A673 (cell line): ENCODE measurements around the gene FGF1.

Experiments
- EZH2 ChIP-seq: fragments of 200-600 bp; sonication (generic); IDR thresholded peaks from 2 replicates; pipeline ENCODE4 v1.6.1; 2017; ENCODE audit warnings: borderline replicate concordance, low read depth, mild to moderate bottlenecking, mixed read lengths, antibody characterized with exemption, low read length; ENCODE audit not compliant: poor library complexity, severe bottlenecking
- TF ChIP-seq, protein P1 (sequence below): fragments of 300-800, 200-600 bp; sonication (generic); conservative IDR thresholded peaks from 2 replicates; pipeline ENCODE4 v1.5.1; 2017; ENCODE audit warnings: low read depth, mild to moderate bottlenecking, antibody characterized with exemption, low read length, moderate library complexity, mixed read lengths

DNA sequence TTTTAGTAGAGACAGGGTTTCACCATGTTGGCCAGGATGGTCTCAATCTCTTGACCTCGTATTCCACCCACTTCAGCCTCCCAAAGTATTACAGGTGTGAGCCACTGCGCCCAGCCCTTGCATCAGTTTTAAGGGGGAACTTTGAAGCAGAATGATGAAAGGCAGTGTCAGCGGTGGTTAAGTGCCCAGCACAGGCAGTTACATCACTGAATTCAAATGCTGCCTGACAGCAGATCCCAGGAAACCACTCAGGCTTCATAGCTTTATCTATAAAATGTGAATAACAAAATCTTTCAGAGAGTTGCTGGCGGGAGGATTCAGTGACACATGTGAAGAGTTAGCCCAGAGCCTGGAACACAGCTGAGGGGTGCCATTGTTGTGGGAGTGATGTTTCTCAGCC, 26.5 kb downstream of the FGF1 start:
- TF ChIP-seq, protein P1, sequence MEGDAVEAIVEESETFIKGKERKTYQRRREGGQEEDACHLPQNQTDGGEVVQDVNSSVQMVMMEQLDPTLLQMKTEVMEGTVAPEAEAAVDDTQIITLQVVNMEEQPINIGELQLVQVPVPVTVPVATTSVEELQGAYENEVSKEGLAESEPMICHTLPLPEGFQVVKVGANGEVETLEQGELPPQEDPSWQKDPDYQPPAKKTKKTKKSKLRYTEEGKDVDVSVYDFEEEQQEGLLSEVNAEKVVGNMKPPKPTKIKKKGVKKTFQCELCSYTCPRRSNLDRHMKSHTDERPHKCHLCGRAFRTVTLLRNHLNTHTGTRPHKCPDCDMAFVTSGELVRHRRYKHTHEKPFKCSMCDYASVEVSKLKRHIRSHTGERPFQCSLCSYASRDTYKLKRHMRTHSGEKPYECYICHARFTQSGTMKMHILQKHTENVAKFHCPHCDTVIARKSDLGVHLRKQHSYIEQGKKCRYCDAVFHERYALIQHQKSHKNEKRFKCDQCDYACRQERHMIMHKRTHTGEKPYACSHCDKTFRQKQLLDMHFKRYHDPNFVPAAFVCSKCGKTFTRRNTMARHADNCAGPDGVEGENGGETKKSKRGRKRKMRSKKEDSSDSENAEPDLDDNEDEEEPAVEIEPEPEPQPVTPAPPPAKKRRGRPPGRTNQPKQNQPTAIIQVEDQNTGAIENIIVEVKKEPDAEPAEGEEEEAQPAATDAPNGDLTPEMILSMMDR: no peak
- no peak for TF ChIP-seq EZH2
